Breast epithelium (tissue), 3 donors: Measurements from ENCODE around the gene MYLIP.

Source experiments
- CTCF ChIP-seq, 3 donors: fragments of 450-650 bp; IDR thresholded peaks; one replicate each; pipeline ENCODE4 v1.5.1; 2016 to 2017; ENCODE audit warnings: antibody characterized with exemption in 3 of 3, mild to moderate bottlenecking in 3 of 3, moderate library complexity in 3 of 3
- POLR2A ChIP-seq: fragments of 450-650 bp; IDR thresholded peaks from one replicate; pipeline ENCODE4 v1.6.1; 2016; ENCODE audit warnings: antibody characterized with exemption, mild to moderate bottlenecking, moderate library complexity
- POLR2AphosphoS5 ChIP-seq, 3 donors: sonication (generic); formaldehyde crosslinking; IDR thresholded peaks; one replicate each; pipeline ENCODE4 v1.6.1; 2017; ENCODE audit warnings: antibody characterized with exemption in 3 of 3

DNA sequence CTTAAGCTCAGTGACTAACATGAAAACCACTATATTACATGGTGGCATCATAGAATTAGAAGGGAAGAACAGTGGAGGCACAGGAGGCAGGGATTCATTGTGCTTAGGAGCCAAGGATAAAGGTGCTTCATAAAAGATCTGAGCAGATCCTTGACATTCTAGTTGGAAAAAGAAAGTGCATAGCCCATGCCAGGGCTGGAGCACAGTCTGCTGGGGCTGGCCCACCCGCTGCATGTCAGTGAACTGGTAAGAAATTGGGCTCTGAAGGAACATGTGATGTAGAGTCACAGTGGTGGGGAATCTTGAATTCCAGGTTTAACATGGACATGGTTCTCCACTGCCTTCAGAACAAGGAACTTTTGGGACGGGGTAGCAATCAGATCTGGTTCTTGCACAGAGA lies 20.4 kb downstream of the MYLIP start:
- TF ChIP-seq CTCF (IDR thresholded peaks at IDR 0.05) (no peak), POLR2A (no peak), POLR2AphosphoS5 (IDR thresholded peaks at IDR 0.05) (no peak)
